ENCODE results near the gene OGFOD2. TPM values are rescaled to one million over a fixed set of nuclear protein-coding genes. Genes with fewer than 3 reads are reported as not detected.

The OGFOD2 gene
- total RNA-seq, 2 experiments from 2014 or later = 26.8 to 31.8 TPM

DNA sequence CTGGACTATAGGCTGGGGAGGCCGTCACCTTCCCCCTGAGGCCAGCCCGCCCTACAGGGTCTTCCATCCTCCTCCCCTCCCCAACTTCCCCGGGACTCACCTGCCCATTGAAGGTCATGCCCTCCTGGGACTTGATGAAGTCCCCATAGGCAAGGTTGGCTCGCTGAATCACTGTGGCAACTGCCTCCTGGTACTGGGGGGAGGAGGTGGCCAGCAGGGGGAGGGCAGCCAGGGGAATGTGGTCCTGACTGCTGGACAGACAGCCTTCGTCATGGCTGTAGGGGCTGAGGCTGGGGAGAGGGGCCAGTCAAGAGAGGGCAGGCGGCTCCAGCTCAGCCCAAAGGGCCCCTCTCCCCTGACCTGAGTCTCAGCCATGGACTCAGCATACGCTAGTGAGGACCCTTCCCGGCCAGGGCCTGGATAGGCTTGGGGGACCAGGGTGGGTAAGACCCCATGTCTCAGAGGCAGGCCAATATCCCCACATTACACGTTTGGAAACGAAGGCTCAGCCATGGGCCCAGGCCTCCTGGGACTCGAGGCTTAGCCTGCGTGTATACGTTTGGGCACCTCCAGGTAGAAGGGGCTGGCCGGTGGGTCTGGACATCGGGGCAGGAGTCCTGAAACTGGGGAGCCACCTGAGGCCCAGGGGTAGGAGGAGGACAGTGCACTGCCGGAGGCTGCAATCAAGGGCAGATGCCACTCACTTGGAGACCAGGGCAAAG is 21.7 kb downstream of the OGFOD2 start:
- no peaks in the 10 kb centered on the region for H3K9me3 Mint-ChIP-seq
- H3K4me3 Mint-ChIP-seq = no peak overlapping the region
- no peaks in the 10 kb centered on the region for H3K36me3 Mint-ChIP-seq
- peaks cover 10% of the 10 kb centered on the region for H3K4me1 Mint-ChIP-seq
- DNase-seq = no peak
- no peaks in the 10 kb centered on the region for H3K27me3 Mint-ChIP-seq
- no peak overlapping the region for H3K27ac Mint-ChIP-seq

DNA sequence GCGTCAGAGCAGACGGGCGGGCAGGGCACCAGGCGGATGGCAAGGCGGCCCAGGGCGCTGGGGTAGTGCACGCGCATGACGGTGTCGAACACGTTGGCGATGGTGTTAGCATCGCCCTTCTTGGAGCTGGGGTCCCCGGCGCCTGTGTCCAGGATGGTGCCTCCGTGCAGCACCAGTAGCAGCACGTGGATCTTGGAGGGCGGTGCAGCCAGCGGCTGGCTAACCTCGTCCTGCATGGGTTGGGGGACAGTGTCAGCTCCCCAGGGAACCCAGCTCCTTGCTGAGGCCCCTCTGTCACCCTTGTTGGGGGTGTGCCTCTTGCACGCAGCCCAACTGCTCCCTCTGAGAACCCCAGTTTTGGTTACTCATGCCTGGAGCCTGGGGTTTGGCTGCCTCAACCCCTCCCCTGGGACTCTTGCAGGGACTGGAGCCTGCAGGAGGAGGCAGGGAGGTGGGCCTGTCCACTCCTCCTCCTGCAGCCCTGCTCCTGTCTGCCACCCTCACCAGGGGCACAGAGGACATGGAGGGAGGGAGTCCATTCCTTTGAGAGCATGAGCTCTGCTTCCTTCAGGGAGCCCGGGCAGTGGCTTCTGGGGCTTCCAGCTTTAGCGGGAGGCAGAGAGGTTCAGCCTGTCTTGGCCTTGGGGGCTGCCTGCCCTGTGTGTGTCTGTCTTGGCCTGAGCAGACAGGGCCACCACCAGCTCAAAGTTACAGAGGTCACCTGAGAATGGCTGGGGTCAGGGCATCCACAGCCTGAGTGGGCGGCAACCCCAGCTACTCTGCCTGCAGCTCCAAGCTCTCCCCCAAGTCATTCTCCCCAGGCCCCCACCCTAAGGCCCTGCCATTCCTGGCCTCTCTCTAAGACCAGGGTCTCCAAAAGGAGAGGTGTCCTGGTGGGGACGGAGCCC is 22.6 kb downstream of the OGFOD2 start:
- H3K27me3 Mint-ChIP-seq = no peaks in the 10 kb centered on the region
- H3K27ac Mint-ChIP-seq = no peak overlapping the region
- H3K36me3 Mint-ChIP-seq = no peaks in the 10 kb centered on the region
- DNase-seq = no peak
- H3K4me3 Mint-ChIP-seq = no peak overlapping the region
- peaks cover 10% of the 10 kb centered on the region for H3K4me1 Mint-ChIP-seq
- H3K9me3 Mint-ChIP-seq = no peaks in the 10 kb centered on the region

DNA sequence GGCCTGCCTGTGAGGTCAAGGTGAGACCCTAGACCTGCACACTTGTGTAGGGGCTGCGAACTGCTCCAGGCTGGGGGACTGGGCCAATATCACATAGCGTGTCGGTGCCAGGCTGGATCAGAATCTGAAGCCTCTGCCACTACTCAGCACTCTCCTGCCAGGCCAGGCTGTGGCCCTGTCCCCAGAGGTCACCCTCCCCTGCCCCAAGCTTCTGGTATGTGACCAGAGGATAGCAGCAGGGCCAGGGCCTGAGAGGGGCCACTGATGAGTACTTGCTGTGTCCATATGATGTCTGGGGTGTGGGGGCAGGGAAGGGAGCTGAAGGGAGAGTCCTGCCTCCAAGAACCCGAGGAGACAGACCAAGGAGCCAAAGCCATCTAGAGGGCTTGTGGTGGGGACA is 23.3 kb downstream of the OGFOD2 start:
- Mint-ChIP-seq H3K9me3 (no peaks in the 10 kb centered on the region), H3K27ac (no peak overlapping the region), H3K36me3 (no peaks in the 10 kb centered on the region), H3K27me3 (no peaks in the 10 kb centered on the region), H3K4me1 (peaks cover 5% of the 10 kb centered on the region), H3K4me3 (no peak overlapping the region)
- DNase-seq = no peak

DNA sequence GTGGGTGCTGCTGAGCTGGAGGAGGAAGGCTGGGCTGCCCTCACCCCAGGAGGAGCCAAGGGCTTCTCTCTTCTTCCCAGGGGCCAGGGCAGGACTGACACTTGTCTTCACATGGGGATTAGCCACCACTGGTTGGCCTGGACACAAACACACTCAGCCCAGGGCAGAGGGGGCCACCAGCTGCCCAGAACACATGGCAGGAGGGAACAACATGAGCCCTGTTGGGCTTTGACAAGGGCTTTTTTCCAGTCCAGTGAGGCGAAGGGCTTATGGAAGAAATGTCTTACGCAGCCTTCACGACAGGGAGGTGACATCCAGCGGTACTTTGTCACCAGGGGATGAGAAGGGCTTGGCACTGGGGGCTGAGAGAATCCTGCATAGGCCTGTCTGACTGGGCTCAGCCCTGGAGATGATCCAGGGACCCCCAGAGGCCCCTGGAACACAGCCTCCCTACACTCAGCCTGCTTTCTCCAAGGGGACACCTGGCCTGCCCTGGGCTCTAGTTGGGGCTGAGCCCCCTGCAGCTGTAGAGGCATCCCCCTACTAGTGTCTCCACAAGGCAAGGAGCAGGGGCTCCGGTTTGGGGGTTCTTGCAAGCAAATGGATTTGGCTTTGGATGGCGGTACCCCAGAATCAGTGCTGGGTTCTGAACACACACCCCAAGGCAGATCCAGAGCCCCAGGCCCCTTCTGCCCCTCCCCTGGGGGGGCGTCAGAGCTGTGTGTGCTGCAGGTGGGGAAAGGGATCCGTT is 24.3 kb downstream of the OGFOD2 start:
- H3K36me3 Mint-ChIP-seq = no peaks in the 10 kb centered on the region
- no peaks in the 10 kb centered on the region for H3K4me1 Mint-ChIP-seq
- no peaks in the 10 kb centered on the region for H3K27me3 Mint-ChIP-seq
- no peaks in the 10 kb centered on the region for H3K9me3 Mint-ChIP-seq
- no peak overlapping the region for H3K27ac Mint-ChIP-seq
- H3K4me3 Mint-ChIP-seq = no peak overlapping the region
- no peak for DNase-seq

DNA sequence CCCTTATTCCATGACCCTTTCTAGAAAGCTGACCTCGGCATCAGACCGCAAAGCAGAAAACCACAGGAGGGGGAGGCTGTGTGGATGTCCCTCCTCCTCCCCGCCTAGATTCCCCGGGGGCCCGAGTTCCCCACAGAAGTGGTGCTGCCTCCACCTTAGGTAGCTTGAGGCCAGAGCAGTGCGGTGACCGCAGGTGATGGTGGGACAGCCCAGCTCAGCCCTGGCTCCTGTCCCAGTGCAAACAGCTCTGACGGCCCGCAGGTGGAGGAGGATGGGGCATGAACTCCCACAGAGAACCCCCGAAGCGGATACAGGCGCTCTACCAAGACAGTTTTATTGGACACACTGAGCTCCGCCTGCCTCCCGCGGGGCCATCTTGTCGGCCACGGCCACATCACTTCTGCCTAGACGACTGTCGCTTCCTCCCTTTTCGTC is 25.0 kb downstream of the OGFOD2 start:
- no peaks in the 10 kb centered on the region for H3K9me3 Mint-ChIP-seq
- no peak overlapping the region for H3K27ac Mint-ChIP-seq
- H3K27me3 Mint-ChIP-seq = no peaks in the 10 kb centered on the region
- H3K4me3 Mint-ChIP-seq = no peak overlapping the region
- H3K36me3 Mint-ChIP-seq = no peaks in the 10 kb centered on the region
- DNase-seq = no peak
- H3K4me1 Mint-ChIP-seq = no peaks in the 10 kb centered on the region

DNA sequence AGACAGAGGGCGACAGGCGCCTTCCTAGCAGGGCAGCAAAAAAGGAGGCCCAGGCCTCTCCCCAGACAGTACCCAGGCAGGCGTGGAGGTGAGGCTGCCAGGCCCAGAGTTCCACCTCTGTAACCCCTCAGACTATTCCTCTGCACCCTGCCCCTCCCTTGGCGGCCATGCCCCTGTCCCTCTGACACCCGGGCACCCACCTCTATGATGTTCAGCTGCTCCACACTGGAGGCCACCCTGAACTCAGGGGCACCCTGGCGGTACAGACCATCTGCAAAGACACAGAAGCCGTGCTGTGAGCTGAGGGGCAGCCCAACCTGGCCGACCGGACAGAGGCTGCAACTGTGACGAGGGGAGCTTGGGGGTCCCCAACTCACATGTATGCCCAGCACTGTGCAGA is 25.5 kb downstream of the OGFOD2 start:
- H3K4me3 Mint-ChIP-seq = no peak overlapping the region

DNA sequence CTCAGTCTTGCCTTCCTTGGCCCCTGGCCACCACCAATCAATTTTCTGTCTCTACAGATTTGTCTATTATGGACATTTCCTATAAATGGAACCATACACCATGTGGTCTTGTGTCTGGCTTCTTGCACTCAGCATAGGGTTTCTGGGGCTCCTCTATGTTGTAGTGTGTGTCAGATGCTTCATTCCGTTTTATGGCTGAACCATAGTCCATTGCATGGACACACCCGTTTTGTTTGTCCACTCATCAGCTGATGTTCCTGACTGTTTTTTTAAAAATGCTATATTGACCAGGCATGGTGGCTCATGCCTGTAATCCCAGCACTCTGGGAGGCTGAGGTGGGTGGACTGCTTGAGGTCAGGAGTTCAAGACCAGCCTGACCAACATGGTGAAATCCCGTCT is 26.4 kb downstream of the OGFOD2 start:
- no peaks in the 10 kb centered on the region for H3K36me3 Mint-ChIP-seq
- no peak for DNase-seq
- no peaks in the 10 kb centered on the region for H3K9me3 Mint-ChIP-seq
- H3K4me3 Mint-ChIP-seq = no peak overlapping the region
- H3K27ac Mint-ChIP-seq = no peak overlapping the region
- no peaks in the 10 kb centered on the region for H3K27me3 Mint-ChIP-seq
- no peaks in the 10 kb centered on the region for H3K4me1 Mint-ChIP-seq

More for the DNA sequence above, 25.5 kb downstream of the OGFOD2 start:
- no peaks in the 10 kb centered on the region for H3K27me3 Mint-ChIP-seq
- H3K27ac Mint-ChIP-seq = no peak overlapping the region
- H3K4me1 Mint-ChIP-seq = no peaks in the 10 kb centered on the region
- no peaks in the 10 kb centered on the region for H3K36me3 Mint-ChIP-seq
- no peak for DNase-seq
- no peaks in the 10 kb centered on the region for H3K9me3 Mint-ChIP-seq

DNA sequence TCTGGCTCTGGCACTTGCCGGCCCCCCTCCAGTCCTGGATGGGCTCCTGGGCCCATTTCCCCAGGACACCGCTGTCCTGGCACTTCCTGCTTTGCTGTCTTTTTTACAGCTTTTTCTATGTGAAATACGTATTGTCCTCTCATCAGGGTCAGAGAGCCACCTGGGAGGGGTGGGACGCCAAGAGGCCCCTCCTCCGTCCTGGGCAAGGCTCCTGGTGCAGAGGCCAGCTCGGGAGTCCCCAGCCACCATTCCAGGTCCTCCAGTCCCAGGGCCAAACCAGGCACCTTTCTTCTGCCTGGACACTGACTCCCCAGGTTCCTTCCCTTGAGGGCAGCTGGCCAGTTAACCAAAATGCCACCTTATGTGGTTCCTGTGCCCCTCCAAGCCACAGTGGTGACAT is 28.2 kb downstream of the OGFOD2 start:
- H3K4me1 Mint-ChIP-seq = no peaks in the 10 kb centered on the region
- no peak overlapping the region for H3K4me3 Mint-ChIP-seq
- H3K27ac Mint-ChIP-seq = no peak overlapping the region
- no peaks in the 10 kb centered on the region for H3K27me3 Mint-ChIP-seq
- no peak for DNase-seq
- H3K9me3 Mint-ChIP-seq = no peaks in the 10 kb centered on the region
- no peaks in the 10 kb centered on the region for H3K36me3 Mint-ChIP-seq

DNA sequence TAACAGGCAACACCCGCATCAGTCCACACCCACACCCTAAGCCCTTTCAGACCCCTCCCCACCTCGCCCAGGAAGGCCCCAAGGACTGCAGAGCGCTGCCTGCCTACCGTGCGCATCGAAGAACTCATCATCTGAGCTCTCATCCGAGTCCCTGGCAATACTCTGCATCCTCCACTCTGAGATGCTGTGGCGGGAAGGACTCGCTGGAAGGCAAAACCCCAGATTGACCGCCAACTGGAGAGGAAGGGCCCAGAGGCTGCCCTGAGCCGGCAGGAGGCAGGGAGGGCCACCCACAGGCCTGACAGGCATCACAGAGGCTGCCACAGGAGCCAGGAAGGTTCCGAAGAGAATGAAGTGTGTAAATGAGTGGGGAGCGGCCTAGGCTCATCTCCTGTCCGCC is 29.2 kb downstream of the OGFOD2 start:
- H3K27me3 Mint-ChIP-seq = no peaks in the 10 kb centered on the region
- H3K4me3 Mint-ChIP-seq = no peak overlapping the region
- no peaks in the 10 kb centered on the region for H3K4me1 Mint-ChIP-seq
- H3K27ac Mint-ChIP-seq = no peak overlapping the region
- DNase-seq = no peak
- H3K9me3 Mint-ChIP-seq = no peaks in the 10 kb centered on the region
- H3K36me3 Mint-ChIP-seq = no peaks in the 10 kb centered on the region

DNA sequence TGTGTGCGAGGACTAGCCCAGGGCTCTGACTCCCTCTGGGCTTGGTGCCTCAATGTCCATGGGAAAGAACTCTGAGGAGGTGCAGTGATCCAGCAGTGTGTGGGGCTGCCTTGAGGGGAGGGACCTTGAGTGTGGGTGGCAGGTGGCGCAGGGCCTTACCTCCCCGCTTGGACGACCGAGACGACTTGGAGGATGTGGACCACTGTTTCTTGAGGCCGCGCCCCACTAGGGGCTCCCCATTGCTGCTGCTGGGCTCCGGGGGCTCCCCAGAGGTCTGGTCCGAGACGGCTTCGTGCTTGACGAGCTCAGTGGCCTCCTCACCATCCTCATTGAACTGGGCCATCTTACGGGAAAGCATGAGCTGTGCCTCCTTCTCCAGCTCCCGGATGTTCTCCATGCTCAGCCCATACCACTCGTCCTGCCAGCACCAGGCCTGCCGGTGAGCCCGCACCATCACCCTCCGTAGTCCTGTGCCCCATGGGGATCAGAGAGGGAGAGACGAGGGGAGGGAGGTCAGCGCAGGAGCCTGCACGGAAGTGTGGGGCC is 30.1 kb downstream of the OGFOD2 start:
- no peak overlapping the region for H3K4me3 Mint-ChIP-seq
- H3K36me3 Mint-ChIP-seq = no peaks in the 10 kb centered on the region
- DNase-seq = no peak
- H3K27ac Mint-ChIP-seq = no peak overlapping the region
- H3K4me1 Mint-ChIP-seq = no peaks in the 10 kb centered on the region
- no peaks in the 10 kb centered on the region for H3K27me3 Mint-ChIP-seq
- H3K9me3 Mint-ChIP-seq = no peaks in the 10 kb centered on the region

DNA sequence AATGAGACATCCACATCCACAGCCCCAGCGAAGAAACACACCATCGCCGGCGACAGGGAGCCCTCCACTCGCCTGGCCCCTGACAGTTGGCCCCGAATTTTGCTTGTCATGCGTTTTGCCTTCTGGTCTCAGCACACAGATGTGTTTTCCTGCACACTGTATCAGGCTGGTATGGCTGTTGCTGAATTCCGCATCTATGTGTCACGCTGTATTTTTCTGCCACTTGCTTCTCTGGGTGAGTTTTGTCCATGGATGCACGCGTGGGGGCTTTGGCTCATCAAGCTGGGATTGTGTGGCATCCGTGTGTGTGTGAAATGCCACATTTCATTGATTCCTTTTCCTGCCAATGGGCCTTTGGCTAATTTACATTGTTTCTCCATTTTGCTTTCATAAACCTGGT is 31.9 kb downstream of the OGFOD2 start:
- no peak for DNase-seq
- no peak overlapping the region for H3K4me3 Mint-ChIP-seq
- H3K4me1 Mint-ChIP-seq = no peaks in the 10 kb centered on the region
- no peaks in the 10 kb centered on the region for H3K36me3 Mint-ChIP-seq
- no peak overlapping the region for H3K27ac Mint-ChIP-seq
- H3K27me3 Mint-ChIP-seq = no peaks in the 10 kb centered on the region
- no peaks in the 10 kb centered on the region for H3K9me3 Mint-ChIP-seq

DNA sequence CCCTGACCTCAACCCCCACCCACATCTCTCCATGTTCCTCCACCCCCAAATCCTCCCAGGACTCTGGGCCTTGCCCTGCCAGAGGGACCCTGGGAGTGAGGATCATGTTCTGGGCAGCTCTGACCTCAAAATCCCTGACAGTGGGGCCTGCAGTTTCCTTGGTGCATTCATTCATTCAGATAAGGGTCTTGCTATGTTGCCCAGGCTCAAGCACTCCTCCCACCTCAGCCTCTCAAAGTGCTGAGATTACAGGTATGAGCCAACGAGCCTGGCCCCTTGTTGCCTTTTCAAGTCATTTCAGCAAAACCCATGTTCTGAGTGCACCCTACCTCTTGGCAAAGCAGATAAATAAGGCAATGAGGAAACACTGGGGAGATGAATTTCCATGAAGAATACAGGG is 35.1 kb downstream of the OGFOD2 start:
- H3K27ac Mint-ChIP-seq = no peak overlapping the region
- no peak for DNase-seq
- H3K4me1 Mint-ChIP-seq = no peaks in the 10 kb centered on the region

DNA sequence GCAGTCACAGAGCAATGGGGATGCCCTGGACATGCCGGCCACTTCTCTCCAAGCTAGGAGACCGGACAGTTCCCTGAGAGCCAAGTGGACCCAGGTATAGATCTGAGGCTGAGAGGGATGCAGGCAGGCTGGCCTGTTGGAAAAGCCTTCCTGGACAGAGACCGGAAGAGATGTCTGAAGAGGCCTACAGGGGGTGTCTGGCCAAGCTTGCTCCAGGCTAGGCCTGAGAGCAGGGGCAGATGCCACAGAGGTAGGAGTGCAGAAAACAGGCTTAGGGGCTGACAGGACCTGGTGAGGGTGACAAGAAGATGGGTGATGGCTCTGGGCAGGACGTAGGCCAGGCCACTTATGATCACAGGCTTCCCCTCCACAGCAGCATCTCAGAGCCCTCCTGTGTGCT is 35.6 kb downstream of the OGFOD2 start:
- Mint-ChIP-seq H3K4me3 (no peak overlapping the region), H3K36me3 (no peaks in the 10 kb centered on the region), H3K4me1 (no peaks in the 10 kb centered on the region), H3K27me3 (no peaks in the 10 kb centered on the region), H3K9me3 (no peaks in the 10 kb centered on the region), H3K27ac (no peak overlapping the region)
- no peak for DNase-seq

More for the DNA sequence above, 35.1 kb downstream of the OGFOD2 start:
- Mint-ChIP-seq H3K27me3 (no peaks in the 10 kb centered on the region), H3K9me3 (no peaks in the 10 kb centered on the region), H3K36me3 (no peaks in the 10 kb centered on the region), H3K4me3 (no peak overlapping the region)

DNA sequence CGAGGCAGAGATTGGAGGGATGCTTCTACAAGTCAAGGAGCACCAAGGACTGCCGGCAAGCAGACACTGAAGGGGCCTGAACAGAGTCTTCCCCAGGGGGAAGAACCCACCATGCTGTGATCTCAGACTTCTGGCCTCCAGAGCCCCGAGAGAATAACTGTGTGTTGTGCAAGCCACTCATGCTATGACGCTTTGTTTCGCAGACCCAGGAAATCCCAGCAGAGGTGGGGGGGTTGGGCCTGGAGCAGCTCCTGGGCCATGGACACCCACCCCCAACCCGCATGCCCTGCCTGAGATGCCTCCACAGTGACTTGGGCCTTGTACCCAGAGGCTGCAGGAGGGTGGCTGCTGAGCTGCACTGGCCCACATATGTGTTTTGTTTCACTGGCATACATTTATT is 36.7 kb downstream of the OGFOD2 start:
- DNase-seq = no peak
- no peaks in the 10 kb centered on the region for H3K36me3 Mint-ChIP-seq

More for the DNA sequence above, 36.7 kb downstream of the OGFOD2 start:
- no peaks in the 10 kb centered on the region for H3K27me3 Mint-ChIP-seq
- no peak overlapping the region for H3K4me3 Mint-ChIP-seq
- no peaks in the 10 kb centered on the region for H3K9me3 Mint-ChIP-seq
- no peaks in the 10 kb centered on the region for H3K4me1 Mint-ChIP-seq
- H3K27ac Mint-ChIP-seq = no peak overlapping the region
